Panc1 (cell line): ENCODE measurements around the gene DLGAP1. TPM values are rescaled to one million over a fixed set of nuclear protein-coding genes. Genes with fewer than 3 reads are reported as not detected.

Experiments used
- ATAC-seq: fragments of 200-7000 bp; cut with Tn5 transposase; 2 replicates; pipeline ENCODE4 v1.9.1; 2020; ENCODE audit warnings: mild to moderate bottlenecking, moderate library complexity
- BruUV-seq: library from RNA; stranded (reverse); fragments of 400-500 nt; replicated peaks from 2 replicates; lab custom pipeline; 2021; lab: Mats Ljungman, UMichigan
- CTCF ChIA-PET: fragments of 300-600 bp; sonication (Branson Sonifier 250); formaldehyde crosslinking; loops from one replicate; lab custom pipeline; 2022; ENCODE audit warnings: antibody characterized with exemption; lab: Charles Lee
- POLR2A ChIA-PET: fragments of 300-600 bp; sonication (Branson Sonifier 250); formaldehyde crosslinking; loops from one replicate; lab custom pipeline; 2022; ENCODE audit warnings: antibody characterized with exemption; lab: Charles Lee
- DNase-seq: peaks from one replicate; pipeline ENCODE4 v3.0.0-alpha.2; 2010; ENCODE audit warnings: low read depth, low spot score
- H3K27ac ChIP-seq: 2 replicates; pipeline ENCODE4 v1.5.1; 2011; ENCODE audit warnings: mild to moderate bottlenecking, low read length, inconsistent platforms
- H3K27me3 ChIP-seq: fragments of 200-500 bp; sonication (Bioruptor generic); 2 replicates; pipeline ENCODE4 v1.6.0; 2014; ENCODE audit warnings: low read length, inconsistent platforms; ENCODE audit not compliant: control insufficient read depth, insufficient read depth
- H3K36me3 ChIP-seq: fragments of 200-500 bp; sonication (Bioruptor generic); 2 replicates; pipeline ENCODE4 v1.5.1; 2014; ENCODE audit warnings: inconsistent platforms, mild to moderate bottlenecking, low read length, moderate library complexity; ENCODE audit not compliant: control insufficient read depth, insufficient read depth
- H3K4me1 ChIP-seq: 2 replicates; pipeline ENCODE4 v1.5.1; 2011; ENCODE audit warnings: inconsistent platforms, mild to moderate bottlenecking, low read length, moderate library complexity; ENCODE audit not compliant: control insufficient read depth, insufficient read depth
- H3K4me3 ChIP-seq, 2 experiments: 2 replicates each; pipeline ENCODE4 v1.5.1; 2011 to 2012; ENCODE audit warnings: low read depth in 2 of 2, low read length in 2 of 2, mild to moderate bottlenecking in 2 of 2, inconsistent platforms in 1 of 2, moderate library complexity in 1 of 2
- H3K9me3 ChIP-seq: fragments of 200-500 bp; sonication (Bioruptor generic); 2 replicates; pipeline ENCODE4 v1.5.1; 2014; ENCODE audit warnings: low read depth, mild to moderate bottlenecking, inconsistent platforms, low read length, moderate library complexity; ENCODE audit not compliant: control insufficient read depth, insufficient read depth
- POLR2AphosphoS5 ChIP-seq: IDR thresholded peaks from 2 replicates; pipeline ENCODE4 v1.6.1; 2012; ENCODE audit warnings: mild to moderate bottlenecking, low read depth, low read length, moderate library complexity
- REST ChIP-seq, 2 experiments: IDR thresholded peaks; 2 replicates each; pipeline ENCODE4 v1.6.1; 2011 to 2012; ENCODE audit warnings: low read depth in 2 of 2, control low read depth in 1 of 2, low read length in 1 of 2, mild to moderate bottlenecking in 1 of 2, moderate library complexity in 1 of 2; ENCODE audit not compliant: insufficient read depth in 1 of 2
- SIN3A ChIP-seq: IDR thresholded peaks from 2 replicates; pipeline ENCODE4 v1.6.1; 2012; ENCODE audit warnings: low read depth, mild to moderate bottlenecking, low read length, moderate library complexity, borderline replicate concordance; ENCODE audit not compliant: insufficient read depth
- TCF7L2 ChIP-seq: IDR thresholded peaks from 2 replicates; pipeline ENCODE4 v1.6.1; 2011; ENCODE audit warnings: mild to moderate bottlenecking, low read depth, low read length, inconsistent platforms
- in situ Hi-C: cut with HindIII; loops from 2 replicates; pipeline ENCODE4 v1.10.0; 2016; ENCODE audit warnings: low sequenced_read_pairs, low pct_unique_long_range_greater_than_20kb
- intact Hi-C: fragments of 100-400 bp; cut with micrococcal nuclease; formaldehyde crosslinking; loops from one replicate; pipeline ENCODE4 v1.10.0; 2022; ENCODE audit not compliant: unreplicated experiment
- total RNA-seq: library from RNA; stranded (reverse); gene quantifications from one replicate; pipeline ENCODE4 v1.2.1, GENCODE V29; 2021; ENCODE audit not compliant: unreplicated experiment
- TF ChIP-seq, protein P1 (sequence below): fragments of 450-650 bp; IDR thresholded peaks from 2 replicates; pipeline ENCODE4 v1.5.1; 2017; ENCODE audit warnings: mild to moderate bottlenecking

The DLGAP1 gene
- total RNA-seq, 1 experiment from 2014 or later = 1.8 TPM

DNA sequence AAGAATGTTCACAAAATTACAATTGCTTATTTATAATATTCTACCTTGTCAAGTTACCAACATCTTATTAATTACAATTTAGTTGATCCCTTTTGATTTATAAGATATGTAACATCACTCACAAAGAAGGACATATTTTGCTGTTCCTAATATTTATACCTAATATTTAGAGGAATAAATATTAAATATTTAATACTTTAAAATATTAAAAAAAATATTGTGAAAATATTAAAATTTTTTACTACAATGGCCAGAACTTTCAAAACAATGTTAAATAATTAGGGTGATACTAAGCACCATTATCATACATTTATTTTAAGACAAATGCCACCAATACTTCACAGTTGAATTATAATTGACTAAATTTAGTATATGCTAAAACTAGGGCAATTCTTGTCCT, 254.7 kb downstream of the DLGAP1 start:
- POLR2A ChIA-PET = no interaction called here
- no TSS peak for BruUV-seq

DNA sequence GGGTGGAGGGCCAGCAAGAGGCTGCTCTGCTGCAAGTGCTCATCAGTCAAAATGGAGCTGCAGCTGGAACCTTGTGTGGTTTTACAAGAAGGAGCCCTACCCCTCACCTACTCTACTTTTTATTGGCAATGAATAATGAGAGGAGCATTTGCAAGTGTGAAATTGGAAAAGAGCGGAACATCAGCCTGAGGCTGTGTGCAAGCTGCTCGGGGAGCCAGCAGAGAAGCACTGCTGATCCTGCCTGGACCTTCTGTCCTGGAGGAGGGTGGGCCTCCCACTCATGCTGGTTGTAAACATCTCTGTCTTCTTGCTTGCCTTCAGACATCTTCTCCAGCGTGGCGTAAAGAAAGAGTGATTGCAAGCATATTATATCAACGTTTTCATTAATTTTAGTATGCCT, 256.2 kb downstream of the DLGAP1 start:
- no TSS peak for BruUV-seq
- ATAC-seq (no peak), DNase-seq (no peak)
- Histone ChIP-seq H3K36me3 (no peaks in the 10 kb centered on the region), H3K27ac (no peak overlapping the region), H3K4me3 (no peak overlapping the region), H3K9me3 (no peaks in the 10 kb centered on the region), H3K4me1 (no peaks in the 10 kb centered on the region), H3K27me3 (no peaks in the 10 kb centered on the region)
- ChIA-PET POLR2A (no interaction called here), CTCF (no interaction called here)
- no peak for TF ChIP-seq TCF7L2
- no peak for TF ChIP-seq POLR2AphosphoS5
- no peak for TF ChIP-seq SIN3A
- TF ChIP-seq REST (IDR thresholded peaks at IDR 0.05; ENCODE audit: insufficient read depth in 1 of 2, low read depth in 2 of 2, low read length in 1 of 2) = no peak
- TF ChIP-seq, protein P1, sequence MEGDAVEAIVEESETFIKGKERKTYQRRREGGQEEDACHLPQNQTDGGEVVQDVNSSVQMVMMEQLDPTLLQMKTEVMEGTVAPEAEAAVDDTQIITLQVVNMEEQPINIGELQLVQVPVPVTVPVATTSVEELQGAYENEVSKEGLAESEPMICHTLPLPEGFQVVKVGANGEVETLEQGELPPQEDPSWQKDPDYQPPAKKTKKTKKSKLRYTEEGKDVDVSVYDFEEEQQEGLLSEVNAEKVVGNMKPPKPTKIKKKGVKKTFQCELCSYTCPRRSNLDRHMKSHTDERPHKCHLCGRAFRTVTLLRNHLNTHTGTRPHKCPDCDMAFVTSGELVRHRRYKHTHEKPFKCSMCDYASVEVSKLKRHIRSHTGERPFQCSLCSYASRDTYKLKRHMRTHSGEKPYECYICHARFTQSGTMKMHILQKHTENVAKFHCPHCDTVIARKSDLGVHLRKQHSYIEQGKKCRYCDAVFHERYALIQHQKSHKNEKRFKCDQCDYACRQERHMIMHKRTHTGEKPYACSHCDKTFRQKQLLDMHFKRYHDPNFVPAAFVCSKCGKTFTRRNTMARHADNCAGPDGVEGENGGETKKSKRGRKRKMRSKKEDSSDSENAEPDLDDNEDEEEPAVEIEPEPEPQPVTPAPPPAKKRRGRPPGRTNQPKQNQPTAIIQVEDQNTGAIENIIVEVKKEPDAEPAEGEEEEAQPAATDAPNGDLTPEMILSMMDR = no peak
- in situ Hi-C loops = no loop called here
- intact Hi-C loops = no loop called here

More for the DNA sequence above, 254.7 kb downstream of the DLGAP1 start:
- CTCF ChIA-PET = no interaction called here
- in situ Hi-C loops = no loop called here
- TF ChIP-seq POLR2AphosphoS5 = no peak
- TF ChIP-seq TCF7L2 = no peak
- TF ChIP-seq, protein P1 = no peak
- no peak for TF ChIP-seq REST (IDR thresholded peaks at IDR 0.05; ENCODE audit: insufficient read depth in 1 of 2, low read depth in 2 of 2, low read length in 1 of 2)
- TF ChIP-seq SIN3A = no peak
- intact Hi-C loops = no loop called here
- Histone ChIP-seq H3K9me3 (no peaks in the 10 kb centered on the region), H3K4me3 (no peak overlapping the region), H3K4me1 (no peaks in the 10 kb centered on the region), H3K27me3 (no peaks in the 10 kb centered on the region), H3K36me3 (no peaks in the 10 kb centered on the region), H3K27ac (no peak overlapping the region)
- DNase-seq (no peak), ATAC-seq (no peak)
